Liver (tissue), 9 donors: Measurements from ENCODE around the gene EPHA6. TPM values are rescaled to one million over a fixed set of nuclear protein-coding genes. Genes with fewer than 3 reads are reported as not detected.

ENCODE experiments used
- DNase-seq: peaks from one replicate; pipeline ENCODE4 v3.0.0-alpha.2; 2017; ENCODE audit warnings: low spot score
- H3K27ac ChIP-seq, 2 donors: one replicate each; pipeline ENCODE4 v1.7.0; 2013; ENCODE audit warnings: inconsistent platforms in 2 of 2, low read length in 2 of 2, control low read depth in 1 of 2, low read depth in 1 of 2, mild to moderate bottlenecking in 1 of 2
- H3K27me3 ChIP-seq, 4 donors: one replicate each; pipeline versions ENCODE4 v1.6.1 to v1.7.0; 2013; ENCODE audit warnings: low read length in 3 of 4, inconsistent platforms in 1 of 4, mild to moderate bottlenecking in 1 of 4, moderate library complexity in 1 of 4; ENCODE audit not compliant: control insufficient read depth in 4 of 4, insufficient read depth in 4 of 4
- H3K36me3 ChIP-seq, 4 donors: one replicate each; pipeline versions ENCODE4 v1.6.1 to v1.7.0; 2013; ENCODE audit warnings: low read length in 3 of 4, mild to moderate bottlenecking in 3 of 4, low read depth in 1 of 4, moderate library complexity in 1 of 4; ENCODE audit not compliant: control insufficient read depth in 4 of 4, insufficient read depth in 3 of 4
- H3K4me1 ChIP-seq, 4 donors: one replicate each; pipeline versions ENCODE4 v1.6.1 to v1.7.0; 2013; ENCODE audit warnings: low read length in 3 of 4, mild to moderate bottlenecking in 3 of 4, moderate library complexity in 1 of 4; ENCODE audit not compliant: control insufficient read depth in 4 of 4, insufficient read depth in 4 of 4
- H3K4me3 ChIP-seq, 3 donors: one replicate each; pipeline versions ENCODE4 v1.6.1 to v1.7.0; 2013; ENCODE audit warnings: low read length in 3 of 3, control low read depth in 1 of 3, low read depth in 1 of 3, mild to moderate bottlenecking in 1 of 3
- H3K9ac ChIP-seq, 2 donors: one replicate each; pipeline ENCODE4 v1.7.0; 2013; ENCODE audit warnings: low read length in 2 of 2, mild to moderate bottlenecking in 2 of 2, moderate library complexity in 2 of 2, control low read depth in 1 of 2, low read depth in 1 of 2
- H3K9me3 ChIP-seq, 4 donors: one replicate each; pipeline versions ENCODE4 v1.6.1 to v1.7.0; 2013; ENCODE audit warnings: low read length in 3 of 4; ENCODE audit not compliant: control insufficient read depth in 4 of 4
- EGR1 ChIP-seq, 2 donors: IDR thresholded peaks; 2 replicates each; pipeline ENCODE4 v1.6.1; 2016 to 2018; ENCODE audit warnings: antibody characterized with exemption in 2 of 2, low read depth in 2 of 2
- FOXA1 ChIP-seq: IDR thresholded peaks from 2 replicates; pipeline ENCODE4 v1.6.1; 2016; ENCODE audit warnings: antibody characterized with exemption
- FOXA2 ChIP-seq: IDR thresholded peaks from 2 replicates; pipeline ENCODE4 v1.6.1; 2016; ENCODE audit warnings: antibody characterized with exemption
- GABPA ChIP-seq, 2 donors: IDR thresholded peaks in 1 of 2; conservative IDR thresholded peaks in 1 of 2; 2 replicates each; pipeline ENCODE4 v1.6.1; 2016; ENCODE audit warnings: antibody characterized with exemption in 2 of 2, mild to moderate bottlenecking in 1 of 2, moderate library complexity in 1 of 2
- HNF4A ChIP-seq, 2 donors: conservative IDR thresholded peaks; 2 replicates each; pipeline ENCODE4 v1.6.1; 2016; ENCODE audit warnings: antibody characterized with exemption in 2 of 2, mild to moderate bottlenecking in 2 of 2
- HNF4G ChIP-seq: IDR thresholded peaks from 2 replicates; pipeline ENCODE4 v1.6.1; 2016; ENCODE audit warnings: antibody characterized with exemption
- JUND ChIP-seq, 2 donors: IDR thresholded peaks; 2 replicates each; pipeline ENCODE4 v1.6.1; 2016; ENCODE audit warnings: antibody characterized with exemption in 2 of 2
- NR2F2 ChIP-seq: IDR thresholded peaks from 2 replicates; pipeline ENCODE4 v1.6.1; 2016; ENCODE audit warnings: antibody characterized with exemption
- RAD21 ChIP-seq, 2 donors: IDR thresholded peaks; 2 replicates each; pipeline ENCODE4 v1.6.1; 2016; ENCODE audit warnings: antibody characterized with exemption in 2 of 2, mild to moderate bottlenecking in 2 of 2
- RXRA ChIP-seq, 2 donors: IDR thresholded peaks; 2 replicates each; pipeline ENCODE4 v1.6.1; 2017 to 2018; ENCODE audit warnings: antibody characterized with exemption in 2 of 2, mild to moderate bottlenecking in 1 of 2
- SP1 ChIP-seq: IDR thresholded peaks from 2 replicates; pipeline ENCODE4 v1.6.1; 2018; ENCODE audit warnings: antibody characterized with exemption, mild to moderate bottlenecking
- YY1 ChIP-seq: IDR thresholded peaks from 2 replicates; pipeline ENCODE4 v1.6.1; 2016; ENCODE audit warnings: antibody characterized with exemption, mild to moderate bottlenecking
- WGBS: extraction: QIAGEN DNeasy Blood & Tissue Kit; methylation state at CpG from one replicate; pipeline ENCODE4 v1.1.7; 2013; 5-methylcytosine and 5-hydroxymethylcytosine counted together
- polyA plus RNA-seq, 2 donors: library from polyadenylated mRNA; stranded (reverse) in 1 of 2; unstranded in 1 of 2; fragments of 200-250 nt in 1 of 2; fragments of >200 nt in 1 of 2; fragmentation: Nextera tagmentation in 1 of 2; extraction: Ambion mirVana in 1 of 2; gene quantifications; one replicate each; pipeline versions ENCODE4 v1.2.1 to v1.2.3, GENCODE V29; 2013 to 2015
- total RNA-seq, 2 donors: library from RNA; depleted of rRNA; stranded (reverse); fragments of >200 nt; gene quantifications; one replicate each; pipeline ENCODE4 v1.2.3, GENCODE V29; 2014
- TF ChIP-seq, protein P1 (sequence below): IDR thresholded peaks from 2 replicates; pipeline ENCODE4 v1.6.1; 2016; ENCODE audit warnings: antibody characterized with exemption
- TF ChIP-seq, protein P2 (sequence below): fragments of 150-350 bp; IDR thresholded peaks from 2 replicates; pipeline ENCODE4 v1.5.1; 2017; ENCODE audit warnings: improper control_type of control experiment, low read depth, low read length; ENCODE audit not compliant: missing input control
- TF ChIP-seq, protein P3 (sequence below): IDR thresholded peaks from 2 replicates; pipeline ENCODE4 v1.6.1; 2016; ENCODE audit warnings: antibody characterized with exemption, mild to moderate bottlenecking
- TF ChIP-seq, protein P4 (sequence below): IDR thresholded peaks from 2 replicates; pipeline ENCODE4 v1.6.1; 2016; ENCODE audit warnings: antibody characterized with exemption
- TF ChIP-seq, protein P5 (sequence below): IDR thresholded peaks from 2 replicates; pipeline ENCODE4 v1.6.1; 2016; ENCODE audit warnings: antibody characterized with exemption
- donor health status: healthy.
- donor health status: healthy.
- donor health status: healthy.
- donor health status: healthy.
- donor health status: healthy.

The EPHA6 gene
- total and polyA plus RNA-seq, 4 donors = 0.05 to 0.17 (median 0.05) TPM; not detected in 1

DNA sequence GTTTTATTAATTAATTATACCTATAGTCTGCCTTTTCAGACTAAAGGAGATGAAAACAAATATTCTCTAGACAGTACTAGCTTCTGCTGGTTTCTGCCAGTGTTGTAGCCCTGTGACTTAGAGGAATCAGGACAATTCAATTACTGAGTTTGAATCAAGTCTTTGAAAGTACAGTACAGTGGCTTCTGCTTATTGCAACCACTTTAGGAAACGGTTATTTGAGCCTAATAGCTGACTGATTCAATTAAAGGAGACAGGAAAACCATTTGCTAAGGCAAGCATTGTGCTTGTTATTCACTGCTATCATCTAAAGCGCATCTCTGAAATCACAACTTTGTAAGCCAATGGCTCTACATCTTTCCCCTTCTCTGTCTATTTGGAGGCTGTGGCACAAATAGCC lies 860.1 kb downstream of the EPHA6 start:
- Histone ChIP-seq H3K9ac (no peak overlapping the region), H3K4me3 (no peak overlapping the region), H3K27me3 (no peaks in the 10 kb centered on the region), H3K36me3 (no peaks in the 10 kb centered on the region), H3K4me1 (no peaks in the 10 kb centered on the region), H3K27ac (no peak overlapping the region), H3K9me3 (no peaks in the 10 kb centered on the region)
- DNase-seq = no peak
- TF ChIP-seq, protein P1, sequence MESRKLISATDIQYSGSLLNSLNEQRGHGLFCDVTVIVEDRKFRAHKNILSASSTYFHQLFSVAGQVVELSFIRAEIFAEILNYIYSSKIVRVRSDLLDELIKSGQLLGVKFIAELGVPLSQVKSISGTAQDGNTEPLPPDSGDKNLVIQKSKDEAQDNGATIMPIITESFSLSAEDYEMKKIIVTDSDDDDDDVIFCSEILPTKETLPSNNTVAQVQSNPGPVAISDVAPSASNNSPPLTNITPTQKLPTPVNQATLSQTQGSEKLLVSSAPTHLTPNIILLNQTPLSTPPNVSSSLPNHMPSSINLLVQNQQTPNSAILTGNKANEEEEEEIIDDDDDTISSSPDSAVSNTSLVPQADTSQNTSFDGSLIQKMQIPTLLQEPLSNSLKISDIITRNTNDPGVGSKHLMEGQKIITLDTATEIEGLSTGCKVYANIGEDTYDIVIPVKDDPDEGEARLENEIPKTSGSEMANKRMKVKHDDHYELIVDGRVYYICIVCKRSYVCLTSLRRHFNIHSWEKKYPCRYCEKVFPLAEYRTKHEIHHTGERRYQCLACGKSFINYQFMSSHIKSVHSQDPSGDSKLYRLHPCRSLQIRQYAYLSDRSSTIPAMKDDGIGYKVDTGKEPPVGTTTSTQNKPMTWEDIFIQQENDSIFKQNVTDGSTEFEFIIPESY = no peak
- TF ChIP-seq RXRA (IDR thresholded peaks at IDR 0.05) = no peak
- TF ChIP-seq, protein P2, sequence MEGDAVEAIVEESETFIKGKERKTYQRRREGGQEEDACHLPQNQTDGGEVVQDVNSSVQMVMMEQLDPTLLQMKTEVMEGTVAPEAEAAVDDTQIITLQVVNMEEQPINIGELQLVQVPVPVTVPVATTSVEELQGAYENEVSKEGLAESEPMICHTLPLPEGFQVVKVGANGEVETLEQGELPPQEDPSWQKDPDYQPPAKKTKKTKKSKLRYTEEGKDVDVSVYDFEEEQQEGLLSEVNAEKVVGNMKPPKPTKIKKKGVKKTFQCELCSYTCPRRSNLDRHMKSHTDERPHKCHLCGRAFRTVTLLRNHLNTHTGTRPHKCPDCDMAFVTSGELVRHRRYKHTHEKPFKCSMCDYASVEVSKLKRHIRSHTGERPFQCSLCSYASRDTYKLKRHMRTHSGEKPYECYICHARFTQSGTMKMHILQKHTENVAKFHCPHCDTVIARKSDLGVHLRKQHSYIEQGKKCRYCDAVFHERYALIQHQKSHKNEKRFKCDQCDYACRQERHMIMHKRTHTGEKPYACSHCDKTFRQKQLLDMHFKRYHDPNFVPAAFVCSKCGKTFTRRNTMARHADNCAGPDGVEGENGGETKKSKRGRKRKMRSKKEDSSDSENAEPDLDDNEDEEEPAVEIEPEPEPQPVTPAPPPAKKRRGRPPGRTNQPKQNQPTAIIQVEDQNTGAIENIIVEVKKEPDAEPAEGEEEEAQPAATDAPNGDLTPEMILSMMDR = no peak
- no peak for TF ChIP-seq FOXA2
- no peak for TF ChIP-seq EGR1 (IDR thresholded peaks at IDR 0.05; ENCODE audit: low read depth in 2 of 2)
- TF ChIP-seq HNF4G = no peak
- TF ChIP-seq, protein P3, sequence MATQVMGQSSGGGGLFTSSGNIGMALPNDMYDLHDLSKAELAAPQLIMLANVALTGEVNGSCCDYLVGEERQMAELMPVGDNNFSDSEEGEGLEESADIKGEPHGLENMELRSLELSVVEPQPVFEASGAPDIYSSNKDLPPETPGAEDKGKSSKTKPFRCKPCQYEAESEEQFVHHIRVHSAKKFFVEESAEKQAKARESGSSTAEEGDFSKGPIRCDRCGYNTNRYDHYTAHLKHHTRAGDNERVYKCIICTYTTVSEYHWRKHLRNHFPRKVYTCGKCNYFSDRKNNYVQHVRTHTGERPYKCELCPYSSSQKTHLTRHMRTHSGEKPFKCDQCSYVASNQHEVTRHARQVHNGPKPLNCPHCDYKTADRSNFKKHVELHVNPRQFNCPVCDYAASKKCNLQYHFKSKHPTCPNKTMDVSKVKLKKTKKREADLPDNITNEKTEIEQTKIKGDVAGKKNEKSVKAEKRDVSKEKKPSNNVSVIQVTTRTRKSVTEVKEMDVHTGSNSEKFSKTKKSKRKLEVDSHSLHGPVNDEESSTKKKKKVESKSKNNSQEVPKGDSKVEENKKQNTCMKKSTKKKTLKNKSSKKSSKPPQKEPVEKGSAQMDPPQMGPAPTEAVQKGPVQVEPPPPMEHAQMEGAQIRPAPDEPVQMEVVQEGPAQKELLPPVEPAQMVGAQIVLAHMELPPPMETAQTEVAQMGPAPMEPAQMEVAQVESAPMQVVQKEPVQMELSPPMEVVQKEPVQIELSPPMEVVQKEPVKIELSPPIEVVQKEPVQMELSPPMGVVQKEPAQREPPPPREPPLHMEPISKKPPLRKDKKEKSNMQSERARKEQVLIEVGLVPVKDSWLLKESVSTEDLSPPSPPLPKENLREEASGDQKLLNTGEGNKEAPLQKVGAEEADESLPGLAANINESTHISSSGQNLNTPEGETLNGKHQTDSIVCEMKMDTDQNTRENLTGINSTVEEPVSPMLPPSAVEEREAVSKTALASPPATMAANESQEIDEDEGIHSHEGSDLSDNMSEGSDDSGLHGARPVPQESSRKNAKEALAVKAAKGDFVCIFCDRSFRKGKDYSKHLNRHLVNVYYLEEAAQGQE = no peak
- no peak for TF ChIP-seq HNF4A (conservative IDR thresholded peaks at IDR 0.05)
- TF ChIP-seq JUND (IDR thresholded peaks at IDR 0.05) = no peak
- no peak for TF ChIP-seq NR2F2
- TF ChIP-seq FOXA1 = no peak
- TF ChIP-seq, protein P4, sequence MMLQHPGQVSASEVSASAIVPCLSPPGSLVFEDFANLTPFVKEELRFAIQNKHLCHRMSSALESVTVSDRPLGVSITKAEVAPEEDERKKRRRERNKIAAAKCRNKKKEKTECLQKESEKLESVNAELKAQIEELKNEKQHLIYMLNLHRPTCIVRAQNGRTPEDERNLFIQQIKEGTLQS = no peak
- no peak for TF ChIP-seq YY1
- TF ChIP-seq GABPA (IDR thresholded peaks at IDR 0.05 in 1 of 2, conservative IDR thresholded peaks at IDR 0.05 in 1 of 2) = no peak
- TF ChIP-seq, protein P5, sequence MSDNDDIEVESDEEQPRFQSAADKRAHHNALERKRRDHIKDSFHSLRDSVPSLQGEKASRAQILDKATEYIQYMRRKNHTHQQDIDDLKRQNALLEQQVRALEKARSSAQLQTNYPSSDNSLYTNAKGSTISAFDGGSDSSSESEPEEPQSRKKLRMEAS = no peak
- 72% methylated on average over 2 of the region's 2 CpGs for WGBS

DNA sequence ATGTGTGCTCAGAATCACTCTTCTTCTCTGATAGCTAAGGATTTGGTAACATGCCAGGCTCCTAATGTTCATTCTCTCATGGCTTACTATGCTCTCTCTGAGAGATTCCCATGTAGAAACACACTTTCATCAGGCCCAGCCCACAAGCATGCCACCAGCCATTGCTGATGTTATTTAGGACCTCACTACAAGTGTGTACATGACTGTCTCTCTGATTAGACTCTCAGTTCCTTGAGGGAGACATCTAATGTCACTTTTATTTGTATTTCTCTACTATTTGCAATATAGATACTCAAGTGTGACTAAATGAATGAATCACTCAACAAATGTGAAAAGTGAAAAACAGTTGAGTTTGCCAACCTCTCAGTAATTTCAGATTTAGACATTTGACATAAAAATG lies 865.8 kb downstream of the EPHA6 start:
- Histone ChIP-seq H3K27me3 (peaks cover 0 to 3% (median 0%) of the 10 kb centered on the region in 4 donors), H3K36me3 (no peaks in the 10 kb centered on the region), H3K4me3 (no peak overlapping the region), H3K9ac (no peak overlapping the region), H3K27ac (no peak overlapping the region), H3K4me1 (no peaks in the 10 kb centered on the region), H3K9me3 (no peaks in the 10 kb centered on the region)
- DNase-seq = no peak
- TF ChIP-seq RAD21 (IDR thresholded peaks at IDR 0.05) (no peak), GABPA (IDR thresholded peaks at IDR 0.05 in 1 of 2, conservative IDR thresholded peaks at IDR 0.05 in 1 of 2) (no peak), NR2F2 (no peak), YY1 (no peak), FOXA2 (no peak), EGR1 (IDR thresholded peaks at IDR 0.05; ENCODE audit: low read depth in 2 of 2) (no peak), JUND (IDR thresholded peaks at IDR 0.05) (no peak), SP1 (no peak)
- TF ChIP-seq, protein P3 = no peak
- TF ChIP-seq, protein P4 = no peak
- TF ChIP-seq, protein P2 = no peak
- TF ChIP-seq, protein P5 = no peak
